ENCODE measurements around the gene ZNF598. TPM values are rescaled to one million over a fixed set of nuclear protein-coding genes. Genes with fewer than 3 reads are reported as not detected.
A peak's percentile ranks its signal among the peaks of the same experiment; 100 is the strongest.

The ZNF598 gene
- total and polyA plus RNA-seq, 2 of the 13 experiments (the other 11 are each of a cell fraction or from before 2014, with no cell fraction given) = 13.5 to 14.2 TPM

GRCh38 chr16:1983544-1984346, 25.9 kb downstream of the ZNF598 start, which contains the start of gene GFER (continued):
- peak; percentile 21; the same call in 1 of the 2 replicates for TF ChIP-seq ZSCAN25 (CRISPR knock-in tag; IDR thresholded peaks at IDR 0.05)
- TF ChIP-seq ZNF431 (CRISPR knock-in tag; IDR thresholded peaks at IDR 0.05; ENCODE audit: borderline replicate concordance, low read depth) = 0 out of 2 replicates have a peak, but pooled peaks have one; percentile 30
- peak; percentile 97 for TF ChIP-seq AGO1 (IDR thresholded peaks at IDR 0.05; ENCODE audit: low read depth, low read length, poor library complexity, severe bottlenecking)
- no peak for TF ChIP-seq NFRKB (IDR thresholded peaks at IDR 0.05)
- TF ChIP-seq RAD21 (CRISPR knock-in tag; IDR thresholded peaks at IDR 0.05) = 0 out of 2 replicates have a peak, but pooled peaks have one; percentile 16
- no peak for TF ChIP-seq PLSCR1 (CRISPR knock-in tag; IDR thresholded peaks at IDR 0.05; ENCODE audit: borderline replicate concordance)
- TF ChIP-seq ZNF180 (CRISPR knock-in tag; IDR thresholded peaks at IDR 0.05; ENCODE audit: borderline replicate concordance, low read depth) = no peak
- TF ChIP-seq ZNF83 (CRISPR knock-in tag; IDR thresholded peaks at IDR 0.05; ENCODE audit: borderline replicate concordance) = no peak
- no peak for TF ChIP-seq KDM6A (CRISPR knock-in tag; IDR thresholded peaks at IDR 0.05; ENCODE audit: low read depth)
- TF ChIP-seq KIAA2018 (CRISPR knock-in tag; IDR thresholded peaks at IDR 0.05; ENCODE audit: borderline replicate concordance) = no peak
- 0 out of 2 replicates have a peak, but pooled peaks have one; percentile 25 for TF ChIP-seq MLXIP (CRISPR knock-in tag; IDR thresholded peaks at IDR 0.05; ENCODE audit: borderline replicate concordance)
- TF ChIP-seq RFXANK (CRISPR knock-in tag; IDR thresholded peaks at IDR 0.05) = no peak
- no peak for TF ChIP-seq ZNF20 (CRISPR knock-in tag; IDR thresholded peaks at IDR 0.05)
- peak; percentile 33; the same call in 1 of the 2 replicates for TF ChIP-seq NRL (CRISPR knock-in tag; IDR thresholded peaks at IDR 0.05; ENCODE audit: borderline replicate concordance)
- no peak for TF ChIP-seq KDM4B (CRISPR knock-in tag; IDR thresholded peaks at IDR 0.05)

Data from HepG2 (cell line).